Breast epithelium (tissue), 4 donors: ENCODE data around the gene STK36. TPM values are rescaled to one million over a fixed set of nuclear protein-coding genes. Genes with fewer than 3 reads are reported as not detected.

Source experiments
- DNase-seq, 2 donors: peaks; one replicate each; pipeline ENCODE4 v3.0.0-alpha.2; 2019; ENCODE audit warnings: low spot score in 2 of 2
- H3K27ac ChIP-seq, 2 donors: fragments of 200-600 bp; sonication (generic) in 1 of 2; one replicate each; pipeline ENCODE4 v1.5.1; 2016 to 2019; ENCODE audit warnings: mild to moderate bottlenecking in 1 of 2
- H3K27me3 ChIP-seq, 2 donors: fragments of 200-600 bp; sonication (generic) in 1 of 2; one replicate each; pipeline versions ENCODE4 v1.5.1 to v1.6.0; 2017 to 2019; ENCODE audit warnings: control low read depth in 1 of 2, mild to moderate bottlenecking in 1 of 2
- H3K36me3 ChIP-seq: fragments of 200-600 bp; one replicate; pipeline ENCODE4 v1.5.1; 2019
- H3K4me1 ChIP-seq, 2 donors: fragments of 200-600 bp; sonication (generic); one replicate each; pipeline ENCODE4 v1.5.1; 2016 to 2019; ENCODE audit warnings: control low read depth in 1 of 2
- H3K4me3 ChIP-seq, 3 donors: fragments of 200-600 bp; sonication (generic); 1 replicate in 2 of 3; 2 replicates in 1 of 3; pipeline ENCODE4 v1.5.1; 2016 to 2019; ENCODE audit warnings: mild to moderate bottlenecking in 3 of 3, moderate library complexity in 2 of 3
- H3K9me3 ChIP-seq, 2 donors: fragments of 200-600 bp; sonication (generic) in 1 of 2; one replicate each; pipeline ENCODE4 v1.5.1; 2016 to 2019; ENCODE audit warnings: control low read depth in 1 of 2
- CTCF ChIP-seq, 3 donors: fragments of 450-650 bp; IDR thresholded peaks; one replicate each; pipeline ENCODE4 v1.5.1; 2016 to 2017; ENCODE audit warnings: antibody characterized with exemption in 3 of 3, mild to moderate bottlenecking in 3 of 3, moderate library complexity in 3 of 3
- POLR2A ChIP-seq: fragments of 450-650 bp; IDR thresholded peaks from one replicate; pipeline ENCODE4 v1.6.1; 2016; ENCODE audit warnings: antibody characterized with exemption, mild to moderate bottlenecking, moderate library complexity
- POLR2AphosphoS5 ChIP-seq, 3 donors: sonication (generic); formaldehyde crosslinking; IDR thresholded peaks; one replicate each; pipeline ENCODE4 v1.6.1; 2017; ENCODE audit warnings: antibody characterized with exemption in 3 of 3
- intact Hi-C: fragments of 100-400 bp; cut with DNase I; formaldehyde crosslinking; loops from one replicate; pipeline ENCODE4 v1.15.1; 2023; ENCODE audit warnings: low total_unique reads
- total RNA-seq, 3 donors: library from RNA; depleted of rRNA; stranded (reverse); fragments of >200 nt; gene quantifications; one replicate each; pipeline ENCODE4 v1.1.0, GENCODE V29; 2016

Gene STK36
- total RNA-seq, 3 donors from 2014 or later = 22.2 to 78.0 (median 35.7) TPM

GRCh38 chr2:218631837-218632236 lies 40.0 kb upstream of the STK36 start:
- TF ChIP-seq POLR2A = no peak
- no peak for TF ChIP-seq POLR2AphosphoS5 (IDR thresholded peaks at IDR 0.05)
- TF ChIP-seq CTCF (IDR thresholded peaks at IDR 0.05) = no peak
- Histone ChIP-seq H3K27me3 (no peaks in the 10 kb centered on the region), H3K4me1 (no peaks in the 10 kb centered on the region), H3K4me3 (no peak overlapping the region), H3K27ac (no peak overlapping the region), H3K36me3 (peaks cover 2% of the 10 kb centered on the region), H3K9me3 (no peaks in the 10 kb centered on the region)
- DNase-seq = no peak
- intact Hi-C loops = no loop called here

GRCh38 chr2:218635719-218636118 lies 36.2 kb upstream of the STK36 start:
- intact Hi-C loops = no loop called here
- Histone ChIP-seq H3K9me3 (no peaks in the 10 kb centered on the region), H3K4me1 (no peaks in the 10 kb centered on the region), H3K36me3 (peaks cover 28% of the 10 kb centered on the region), H3K27ac (no peak overlapping the region), H3K27me3 (no peaks in the 10 kb centered on the region), H3K4me3 (no peak overlapping the region)
- no peak for DNase-seq
- no peak for TF ChIP-seq POLR2A
- TF ChIP-seq POLR2AphosphoS5 (IDR thresholded peaks at IDR 0.05) = no peak
- TF ChIP-seq CTCF (IDR thresholded peaks at IDR 0.05) = no peak

- Histone ChIP-seq H3K4me1 (no peaks in the 10 kb centered on the region), H3K27me3 (no peaks in the 10 kb centered on the region), H3K36me3 (peaks cover 31% of the 10 kb centered on the region), H3K9me3 (no peaks in the 10 kb centered on the region), H3K27ac (no peak overlapping the region), H3K4me3 (no peak overlapping the region)
- intact Hi-C loops = no loop called here
- TF ChIP-seq POLR2A (no peak), CTCF (IDR thresholded peaks at IDR 0.05) (no peak), POLR2AphosphoS5 (IDR thresholded peaks at IDR 0.05) (no peak)
- DNase-seq = no peak
Observed at GRCh38 chr2:218638372-218638771, 33.5 kb upstream of the STK36 start.

- no peak for DNase-seq
- Histone ChIP-seq H3K4me3 (no peak overlapping the region), H3K4me1 (no peaks in the 10 kb centered on the region), H3K9me3 (no peaks in the 10 kb centered on the region), H3K27ac (no peak overlapping the region), H3K27me3 (no peaks in the 10 kb centered on the region), H3K36me3 (peaks cover 30% of the 10 kb centered on the region)
- intact Hi-C loops = no loop called here
- no peak for TF ChIP-seq POLR2AphosphoS5 (IDR thresholded peaks at IDR 0.05)
- no peak for TF ChIP-seq CTCF (IDR thresholded peaks at IDR 0.05)
- no peak for TF ChIP-seq POLR2A
Observed at GRCh38 chr2:218642121-218642656, 29.7 kb upstream of the STK36 start.

- TF ChIP-seq POLR2AphosphoS5 (IDR thresholded peaks at IDR 0.05) (no peak), CTCF (IDR thresholded peaks at IDR 0.05) (no peak), POLR2A (no peak)
- Histone ChIP-seq H3K27me3 (no peaks in the 10 kb centered on the region), H3K27ac (no peak overlapping the region), H3K9me3 (no peaks in the 10 kb centered on the region), H3K4me3 (no peak overlapping the region), H3K36me3 (peaks cover 27% of the 10 kb centered on the region), H3K4me1 (no peaks in the 10 kb centered on the region)
- DNase-seq = no peak
- intact Hi-C loops = no loop called here
Observed at GRCh38 chr2:218642786-218643185, 29.1 kb upstream of the STK36 start.
